Stimulated activated CD4-positive, alpha-beta T cell treated with anti-CD3 and anti-CD28 coated beads, Interleukin-4, amount 100 ng/mL, for 1 hour (primary cell): ENCODE measurements around the gene UTP4.
"Not testable (repeated sequence)": the region's sequence is repeated elsewhere in the genome, so short reads cannot be mapped to it uniquely, and the experiment has no call there.

Experiments
- DNase-seq: peaks from one replicate; pipeline ENCODE4 v3.0.0-alpha.2; 2020

The UTP4 gene

GRCh38 chr16:69131839-69132423 lies 518 bp upstream of the UTP4 start:
- DNase-seq: peak; percentile 80

- no peak for DNase-seq
Observed at GRCh38 chr16:69133373-69133954, 1.0 kb downstream of the UTP4 start.

DNA sequence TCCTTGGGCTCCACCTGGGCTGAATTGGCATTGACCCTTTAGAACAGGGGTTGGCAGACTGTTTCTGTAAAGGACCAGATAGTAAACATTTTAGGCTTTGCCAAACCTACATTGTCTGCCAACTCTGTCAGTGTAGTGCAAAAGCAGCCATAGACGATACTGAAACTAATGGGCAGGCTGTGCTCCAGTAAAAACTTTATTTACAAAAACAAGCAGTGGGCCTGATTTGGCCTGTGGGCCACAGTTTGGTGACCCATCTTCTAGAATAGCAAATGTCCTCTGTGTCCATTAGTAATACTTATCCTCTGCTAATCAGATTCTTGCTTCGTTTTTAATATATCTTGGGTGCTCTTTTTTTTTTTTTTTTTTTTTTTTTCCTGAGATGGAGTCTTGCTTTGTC lies 6.2 kb downstream of the UTP4 start:
- no peak for DNase-seq

GRCh38 chr16:69139464-69139863 lies 7.0 kb downstream of the UTP4 start:
- DNase-seq: not testable (repeated sequence)

- no peak for DNase-seq
Observed at GRCh38 chr16:69141014-69141413, 8.6 kb downstream of the UTP4 start.

GRCh38 chr16:69141936-69142335 lies 9.5 kb downstream of the UTP4 start:
- DNase-seq: no peak

DNA sequence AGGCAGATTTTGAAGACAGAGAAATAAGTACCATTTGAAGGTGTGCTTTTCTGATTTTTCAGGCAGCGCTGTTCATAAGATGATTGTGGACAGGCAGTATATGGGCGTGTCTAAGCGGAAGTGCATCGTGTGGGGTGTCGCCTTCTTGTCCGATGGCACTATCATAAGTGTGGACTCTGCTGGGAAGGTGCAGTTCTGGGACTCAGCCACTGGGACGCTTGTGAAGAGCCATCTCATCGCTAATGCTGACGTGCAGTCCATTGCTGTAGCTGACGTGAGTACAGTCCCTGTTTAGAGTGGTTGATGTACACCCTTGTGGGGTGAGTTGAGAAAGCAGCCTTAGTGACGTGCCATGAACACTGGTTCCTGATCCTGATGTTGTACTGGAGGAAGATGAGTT lies 10.7 kb downstream of the UTP4 start:
- no peak for DNase-seq

- no peak for DNase-seq
Observed at GRCh38 chr16:69145658-69146057, 13.2 kb downstream of the UTP4 start.

GRCh38 chr16:69149621-69150020 lies 17.2 kb downstream of the UTP4 start:
- not testable (repeated sequence) for DNase-seq

- DNase-seq: no peak
Observed at GRCh38 chr16:69150146-69150865, 17.9 kb downstream of the UTP4 start.

DNA sequence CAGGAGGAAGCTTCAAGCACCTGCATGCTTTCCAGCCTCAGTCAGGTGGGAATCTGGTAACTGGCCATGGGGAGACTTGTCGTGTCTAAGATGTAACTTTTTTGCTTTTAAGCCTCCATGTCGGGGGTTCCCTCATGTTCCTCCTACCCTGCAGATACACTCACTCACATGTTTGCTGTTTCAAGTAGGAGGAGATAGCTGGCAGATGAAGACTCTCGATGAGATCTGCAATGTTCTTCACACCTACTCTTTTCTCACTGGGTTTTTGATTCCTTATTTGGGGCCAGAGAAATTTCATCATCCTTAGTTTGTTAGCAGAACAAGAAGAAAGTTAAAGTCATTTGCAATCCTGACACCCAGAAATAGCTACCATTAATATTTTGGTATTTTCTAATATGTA lies 24.7 kb downstream of the UTP4 start:
- DNase-seq: no peak

- DNase-seq: no peak
Observed at GRCh38 chr16:69160192-69160591, 27.7 kb downstream of the UTP4 start.

- DNase-seq: no peak
Observed at GRCh38 chr16:69165584-69165983, 33.1 kb downstream of the UTP4 start.

DNA sequence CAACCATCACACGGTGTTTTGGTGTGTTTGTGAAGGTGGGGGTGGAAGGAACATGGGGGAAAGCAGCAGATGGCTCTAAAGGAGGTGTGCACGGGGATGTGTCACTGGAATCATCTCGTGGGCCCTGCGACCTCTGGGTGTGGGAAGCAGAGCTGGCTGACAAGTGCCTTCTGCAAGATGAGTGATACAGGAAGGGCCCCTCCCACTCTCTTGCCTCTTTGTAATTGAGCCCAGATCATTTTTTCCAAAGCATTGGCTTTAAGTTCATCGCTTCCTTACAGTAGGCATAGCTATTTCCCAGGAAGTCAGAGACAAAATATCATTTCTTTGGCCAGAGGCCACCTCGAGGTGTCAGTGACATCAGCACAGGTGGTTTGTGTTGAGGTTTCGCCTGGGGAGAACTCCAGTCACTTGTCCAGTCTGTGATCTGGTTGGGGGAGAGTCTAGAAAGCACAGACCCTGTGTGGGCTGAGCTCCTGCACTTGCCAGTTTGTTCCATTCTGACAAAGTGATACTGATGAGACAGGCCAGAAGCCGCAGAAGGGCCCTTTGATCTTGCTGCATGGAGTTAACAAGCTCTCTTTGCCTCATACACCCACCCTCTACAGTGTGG lies 33.9 kb downstream of the UTP4 start:
- peak; percentile 72 for DNase-seq

DNA sequence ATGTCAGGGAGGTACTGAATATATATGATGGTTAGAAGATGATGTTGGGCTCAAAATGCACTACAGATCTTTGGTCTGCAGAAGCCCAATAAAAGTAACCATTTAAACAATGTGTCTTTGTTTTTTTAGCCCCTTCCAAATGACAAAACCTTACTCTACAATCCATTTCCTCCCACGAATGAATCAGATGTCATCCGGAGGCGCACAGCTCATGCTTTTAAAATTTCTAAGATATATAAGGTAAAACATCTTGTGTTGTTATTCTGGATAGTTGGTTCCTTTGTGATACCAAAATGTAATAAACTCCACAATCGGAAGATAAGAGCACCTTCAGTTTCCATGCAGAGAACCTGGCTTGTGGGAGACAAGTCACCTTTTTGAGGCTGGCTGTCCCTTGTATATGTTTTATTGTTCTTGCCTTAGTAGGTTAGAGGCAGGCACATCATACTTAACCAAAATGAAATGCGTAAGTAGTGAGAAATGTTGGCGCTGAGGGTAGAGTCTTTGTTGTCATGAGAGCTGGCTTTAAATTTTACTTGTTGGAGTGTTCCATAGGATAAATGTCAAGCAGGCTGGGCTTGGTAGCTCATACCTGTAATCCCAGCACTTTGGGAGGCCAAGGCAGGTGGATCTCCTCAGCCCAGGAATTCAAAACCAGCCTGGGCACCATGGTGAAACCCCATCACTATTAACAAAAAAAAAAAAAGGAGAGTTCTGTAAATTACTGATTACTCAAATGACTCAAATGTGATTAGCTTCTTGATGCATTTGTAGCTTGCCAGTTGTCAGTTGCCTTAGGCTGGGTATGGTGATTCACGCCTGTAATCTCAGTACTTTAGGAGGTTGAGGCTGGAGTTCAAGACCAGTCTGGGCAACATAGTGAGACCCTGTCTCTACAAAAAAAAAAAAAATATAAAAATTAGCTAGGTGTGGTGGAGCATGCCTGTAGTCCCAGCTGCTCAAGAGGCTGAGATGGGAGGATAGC lies 34.8 kb downstream of the UTP4 start:
- DNase-seq: no peak

DNA sequence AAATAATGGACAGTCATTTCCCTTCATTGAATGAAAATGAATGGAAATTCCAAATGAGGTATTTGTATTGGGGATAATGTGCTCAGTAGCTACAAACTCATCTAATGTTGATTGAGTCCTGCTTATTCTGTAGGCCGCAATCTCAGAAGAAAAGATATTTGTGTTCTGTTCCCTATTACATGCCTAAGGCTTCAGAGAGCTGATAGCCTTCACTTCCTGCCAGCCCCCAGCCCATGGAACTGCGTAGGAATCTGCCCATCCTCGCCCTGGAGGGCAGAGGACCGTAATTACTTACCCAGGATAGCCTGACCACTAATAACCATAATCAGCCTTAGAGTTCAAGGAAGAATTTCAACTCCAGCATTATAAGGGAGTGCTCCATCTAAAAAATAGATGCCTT lies 36.6 kb downstream of the UTP4 start:
- no peak for DNase-seq

DNA sequence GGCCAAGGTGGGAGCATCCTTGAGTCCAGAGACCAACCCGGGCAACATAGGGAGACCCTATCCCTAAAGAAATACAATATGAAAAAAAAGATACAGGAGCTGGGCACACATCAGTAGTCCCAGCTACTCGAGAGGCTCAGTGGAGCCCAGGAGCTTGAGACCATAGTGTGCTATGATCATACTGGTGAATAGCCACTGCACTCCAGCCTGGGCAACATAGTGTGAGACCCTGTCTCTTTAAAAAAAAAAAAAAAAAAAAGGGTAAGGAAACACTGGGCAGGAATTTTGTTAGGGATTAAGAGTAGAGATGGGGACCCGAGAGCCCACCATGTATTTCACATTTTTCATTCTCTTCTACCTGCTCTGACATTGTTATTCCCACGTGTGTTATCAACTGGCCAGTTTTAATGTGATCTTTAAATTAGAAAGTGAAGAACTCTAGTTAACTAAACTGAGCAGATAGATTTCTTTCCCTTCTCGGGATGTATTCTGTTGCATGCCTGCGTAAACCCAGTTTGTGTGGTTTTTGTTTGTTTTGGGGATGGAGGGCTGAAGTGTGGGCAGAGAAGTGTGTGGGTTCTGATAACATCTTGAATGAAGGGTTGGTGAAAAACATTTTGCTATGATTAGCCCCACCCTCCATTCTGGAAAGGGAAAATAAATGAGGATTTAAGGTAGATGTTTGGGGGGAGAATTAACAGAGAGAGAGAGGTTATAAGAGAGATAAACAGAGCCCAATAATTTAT lies 37.3 kb downstream of the UTP4 start:
- no peak for DNase-seq

- DNase-seq: no peak
Observed at GRCh38 chr16:69171325-69172084, 39.1 kb downstream of the UTP4 start.

DNA sequence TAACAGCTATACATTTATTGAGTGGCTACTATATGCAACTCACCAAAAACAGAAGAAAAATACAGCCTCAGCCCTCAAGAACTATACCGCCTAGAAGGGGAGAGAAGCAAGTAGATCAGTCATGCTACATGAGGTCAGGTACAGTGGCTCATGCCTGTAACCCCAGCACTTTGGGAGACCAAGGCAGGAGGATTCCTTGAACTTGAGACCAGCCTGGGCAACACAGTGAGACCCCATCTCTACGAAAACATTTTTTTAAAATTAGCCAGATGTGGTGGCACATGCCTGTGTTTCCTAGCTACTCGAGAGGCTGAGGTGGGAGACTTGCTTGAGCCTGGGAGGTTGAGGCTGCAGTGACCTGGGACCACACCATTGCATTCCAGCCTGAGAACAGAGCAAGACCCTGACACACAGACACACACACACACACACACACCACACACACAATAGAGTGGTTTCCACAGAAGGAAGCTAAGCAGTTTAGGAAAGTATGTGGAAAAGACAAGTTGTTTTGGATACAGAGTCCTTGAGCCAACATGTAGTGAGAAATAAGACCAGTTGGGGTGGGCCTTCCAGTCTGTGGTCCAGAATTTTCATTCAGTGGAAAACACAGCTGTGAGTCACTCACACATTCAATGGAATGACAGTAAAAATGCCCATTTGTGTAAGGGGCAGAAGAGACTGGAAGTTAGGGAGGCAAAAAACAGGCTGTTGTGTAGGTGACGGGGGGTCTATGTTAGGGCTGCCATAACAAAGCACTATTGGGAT lies 43.8 kb downstream of the UTP4 start:
- no peak for DNase-seq

GRCh38 chr16:69179328-69180010 lies 47.0 kb downstream of the UTP4 start:
- DNase-seq: no peak
